NCI-H510A treated with DMSO at 0.1 percent for 48 hours (cell line): ENCODE measurements around the gene CNTN2.
A peak's percentile ranks its signal among the peaks of the same experiment; 100 is the strongest.

Experiments used
- DNase-seq: peaks from one replicate; lab custom pipeline; 2025; lab: John Stamatoyannopoulos, UW

Gene CNTN2

GRCh38 chr1:205042911-205043806 lies at the start of gene CNTN2:
TSS of gene CNTN2 (plus strand) at chr1:205043212. CDS start at chr1:205053186, 9,974 bp downstream.
- no peak for DNase-seq

- peak; percentile 6 for DNase-seq
Measured at GRCh38 chr1:204994086-204994862, 48.7 kb upstream of the CNTN2 start.

DNA sequence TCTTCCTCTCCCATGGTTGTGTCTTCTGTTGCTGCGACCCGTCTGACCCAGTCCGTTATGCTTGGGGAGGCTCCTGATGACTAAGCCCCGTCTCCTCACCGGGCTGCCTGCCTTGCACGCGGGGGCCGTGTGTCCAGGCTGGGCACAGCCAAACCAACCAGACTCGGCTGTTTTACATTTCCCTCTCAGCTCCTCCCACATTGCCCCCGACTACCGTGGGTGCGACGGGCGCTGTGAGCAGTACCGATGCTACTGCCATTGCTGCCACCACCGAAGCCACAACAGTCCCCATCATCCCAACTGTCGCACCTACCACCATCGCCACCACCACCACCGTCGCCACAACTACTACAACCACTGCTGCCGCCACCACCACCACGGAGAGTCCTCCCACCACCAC lies 46.0 kb upstream of the CNTN2 start:
- DNase-seq = no peak

DNA sequence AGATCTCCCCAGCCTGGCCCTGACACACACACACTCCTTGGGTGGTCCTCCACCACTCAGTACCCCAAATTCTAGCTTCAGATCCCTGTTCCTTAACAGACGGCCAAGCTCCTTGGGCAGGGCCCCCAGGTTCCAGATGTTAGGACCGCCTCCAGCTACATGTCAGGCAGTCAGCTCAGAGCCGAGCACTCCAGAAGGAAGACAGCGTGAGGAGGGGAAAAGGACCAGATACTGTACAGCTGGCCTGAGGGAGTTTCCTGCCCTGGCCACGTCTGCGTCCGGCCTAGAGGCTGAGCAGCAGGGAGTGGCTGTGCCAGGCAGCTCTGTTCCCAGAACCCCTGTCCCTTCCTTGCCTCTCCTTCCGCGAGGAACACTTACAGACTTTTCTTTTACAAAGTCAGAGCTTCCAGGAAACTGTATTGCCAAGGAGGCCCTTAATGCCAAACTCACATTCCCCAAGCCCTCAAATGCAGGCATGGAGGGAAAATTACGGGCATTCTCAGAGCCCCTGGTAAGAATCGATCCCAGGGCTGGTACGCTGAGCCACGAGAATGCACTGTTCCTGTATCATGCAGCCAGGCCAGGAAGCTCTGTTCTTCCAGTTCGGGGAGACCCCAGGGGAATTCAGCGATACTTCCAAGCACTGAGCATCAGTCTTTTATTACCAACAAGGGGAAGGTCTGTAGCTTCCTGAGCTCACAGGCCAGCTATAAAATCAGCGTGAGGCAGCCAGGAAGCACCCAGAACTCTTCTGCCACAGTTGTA lies 45.2 kb upstream of the CNTN2 start:
- DNase-seq = no peak

DNA sequence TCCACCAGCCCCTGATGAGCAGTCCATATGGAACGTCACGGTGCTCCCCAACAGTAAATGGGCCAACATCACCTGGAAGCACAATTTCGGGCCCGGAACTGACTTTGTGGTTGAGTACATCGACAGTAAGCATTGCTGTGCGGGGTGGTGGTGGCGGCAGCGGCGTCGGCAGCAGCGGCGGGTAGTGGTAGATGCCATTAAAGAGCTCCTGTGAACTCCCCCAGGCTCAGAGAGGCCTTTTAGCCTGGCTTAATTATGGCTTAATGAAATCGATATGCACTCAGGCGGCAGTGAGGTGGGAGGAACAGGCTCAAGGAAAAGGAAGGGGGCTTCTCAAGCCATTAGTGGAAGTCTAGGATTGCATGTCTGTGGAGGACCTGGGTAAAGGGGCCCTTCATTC lies 41.9 kb upstream of the CNTN2 start:
- no peak for DNase-seq

- DNase-seq = no peak
Measured at GRCh38 chr1:205002705-205003104, 40.3 kb upstream of the CNTN2 start.

- DNase-seq = no peak
Measured at GRCh38 chr1:205003358-205004131, 39.5 kb upstream of the CNTN2 start.

DNA sequence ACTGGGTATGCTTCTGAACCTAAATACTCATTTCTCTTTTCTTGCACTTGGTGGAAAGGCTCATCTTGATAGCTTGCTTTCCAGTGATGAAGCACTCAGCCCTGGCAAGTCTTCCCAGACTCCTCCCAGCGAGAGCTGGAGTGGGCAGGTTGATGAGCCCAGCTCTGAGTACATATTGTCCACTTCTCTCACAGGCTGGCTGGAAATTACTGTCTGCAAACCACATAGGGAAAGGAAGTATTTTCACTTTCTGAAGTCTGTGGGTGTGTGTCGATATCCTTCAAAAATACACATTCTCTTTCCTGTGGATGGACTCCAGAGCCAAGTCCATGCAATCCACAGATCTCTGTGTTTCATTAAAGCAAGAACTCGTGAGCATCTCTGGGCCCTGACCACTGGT lies 38.7 kb upstream of the CNTN2 start:
- DNase-seq = no peak

GRCh38 chr1:205008896-205009295 lies 34.1 kb upstream of the CNTN2 start:
- DNase-seq = no peak

GRCh38 chr1:205009670-205010069 lies 33.3 kb upstream of the CNTN2 start:
- peak; percentile 31 for DNase-seq

DNA sequence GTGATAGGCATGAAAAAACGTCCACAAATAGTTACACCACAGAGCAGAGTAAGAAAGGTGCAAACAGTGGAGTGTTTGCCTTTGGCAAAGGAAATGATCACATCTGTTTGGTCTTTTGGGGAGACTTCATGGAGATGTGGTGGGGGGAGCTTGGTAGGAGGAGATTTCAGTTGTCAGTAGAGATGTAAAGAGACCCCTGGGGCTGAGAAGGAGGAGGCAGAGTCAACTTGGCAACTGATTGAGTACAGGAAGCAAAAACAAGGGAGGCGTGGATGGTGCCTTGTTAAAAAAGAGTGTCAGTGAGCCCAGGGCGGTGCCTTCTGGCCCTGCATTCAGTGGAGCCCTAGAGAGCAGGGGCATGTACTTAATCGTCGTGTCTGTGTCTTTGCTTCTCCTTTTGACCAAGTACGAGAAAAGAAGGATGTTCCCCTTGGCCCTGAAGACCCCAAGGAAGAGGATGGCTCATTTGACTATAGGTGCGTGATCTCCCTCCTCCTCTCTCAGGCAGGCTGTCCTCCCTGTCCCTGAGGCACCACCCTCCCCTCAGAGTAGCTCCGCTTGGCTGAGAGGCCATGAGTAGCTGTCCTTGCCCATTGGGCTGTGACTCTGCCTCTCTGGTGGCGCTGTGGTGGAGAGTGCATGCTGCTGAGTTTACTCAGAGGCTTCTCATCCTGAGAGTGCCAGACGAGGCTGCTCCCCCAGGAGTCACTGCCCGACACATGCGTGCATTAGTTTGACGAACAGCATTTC lies 30.4 kb upstream of the CNTN2 start:
- peak; percentile 58 for DNase-seq

DNA sequence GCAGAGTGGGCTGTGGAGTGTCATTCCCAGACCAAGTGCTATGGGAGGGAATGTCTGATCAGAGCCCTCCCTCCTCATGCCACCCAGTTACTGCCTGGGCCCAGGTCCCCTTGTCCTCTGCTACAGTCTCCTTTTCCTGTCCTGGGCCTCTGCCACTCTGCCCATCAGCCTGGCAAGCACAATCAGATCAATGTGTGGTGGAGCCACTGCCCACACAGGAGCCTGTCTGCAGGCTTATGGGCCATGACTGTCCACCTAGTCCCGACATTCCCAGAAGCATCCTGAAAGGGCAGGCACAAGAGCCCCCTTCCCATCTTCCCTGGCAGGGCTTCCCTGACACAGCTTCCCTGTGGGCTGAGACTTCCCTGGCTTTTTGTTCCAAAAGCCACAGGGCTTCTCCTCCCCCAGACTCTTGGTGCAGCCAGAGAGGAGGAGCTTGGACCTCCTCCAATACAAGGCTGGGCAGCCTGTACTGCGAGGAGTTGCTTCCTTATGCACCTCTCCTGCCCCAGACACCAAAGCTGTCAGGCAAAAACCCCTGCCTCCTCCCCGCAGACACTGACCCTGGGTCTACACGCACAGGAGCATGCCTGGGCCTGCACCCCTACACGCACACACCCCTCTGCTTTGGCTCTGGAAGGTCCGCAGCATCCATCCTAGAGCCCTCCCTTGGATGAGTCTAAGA lies 29.2 kb upstream of the CNTN2 start:
- peak; percentile 35 for DNase-seq

- no peak for DNase-seq
Measured at GRCh38 chr1:205014783-205015182, 28.2 kb upstream of the CNTN2 start.

- no peak for DNase-seq
Measured at GRCh38 chr1:205015241-205015640, 27.8 kb upstream of the CNTN2 start.

DNA sequence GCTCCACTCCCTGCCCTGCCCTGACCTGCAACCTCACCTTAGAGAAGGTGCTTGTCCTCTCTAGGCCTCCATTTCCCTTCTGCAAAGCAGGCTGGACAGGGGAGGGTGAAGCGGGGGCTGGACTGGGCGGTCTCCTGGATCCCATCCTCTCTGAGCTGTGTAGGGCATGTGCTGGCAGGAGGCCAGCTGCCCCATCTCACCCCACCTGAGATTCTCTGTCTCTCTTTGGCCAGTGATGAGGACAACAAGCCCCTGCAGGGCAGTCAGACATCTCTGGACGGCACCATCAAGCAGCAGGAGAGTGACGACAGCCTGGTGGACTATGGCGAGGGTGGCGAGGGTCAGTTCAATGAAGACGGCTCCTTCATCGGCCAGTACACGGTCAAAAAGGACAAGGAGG lies 26.9 kb upstream of the CNTN2 start:
- no peak for DNase-seq

DNA sequence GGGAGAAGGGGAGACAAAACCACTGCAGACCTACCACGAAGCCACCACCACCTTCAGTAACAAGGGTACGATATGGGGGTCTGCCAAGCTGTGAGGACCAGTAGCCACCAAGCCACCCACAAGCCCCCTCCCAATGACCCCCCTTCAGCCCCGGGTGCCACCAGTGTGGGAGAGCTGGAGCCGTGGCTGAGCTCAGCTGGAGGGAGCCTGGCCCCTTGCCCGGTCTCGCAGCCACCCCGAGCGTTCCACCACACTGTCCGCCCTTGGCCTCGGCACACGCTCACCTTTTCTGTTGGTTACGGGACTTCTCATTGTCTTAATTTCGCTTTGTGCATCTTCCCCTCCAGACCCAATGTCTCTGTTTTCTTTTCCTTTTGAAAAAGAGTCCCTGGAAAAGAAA lies 26.4 kb upstream of the CNTN2 start:
- DNase-seq = no peak

DNA sequence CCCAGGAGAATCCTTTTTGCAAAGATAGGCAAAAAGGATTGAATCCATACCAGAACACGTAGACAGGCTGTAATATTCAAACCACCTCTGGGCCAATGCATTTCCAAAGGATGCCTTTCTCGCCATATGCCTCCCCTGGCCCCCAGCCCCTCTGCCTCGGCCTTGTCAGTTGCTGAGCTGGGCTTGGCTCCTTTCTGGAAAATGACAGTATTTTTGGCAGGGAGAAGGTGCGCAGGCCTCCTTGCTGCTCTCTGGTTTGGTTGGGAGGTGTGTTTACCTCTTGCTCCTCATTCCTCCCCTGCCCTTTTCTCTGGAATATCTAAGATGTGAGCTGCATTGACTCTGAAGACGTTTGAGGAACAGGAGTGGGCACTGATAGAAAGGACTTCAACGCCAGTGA lies 26.0 kb upstream of the CNTN2 start:
- DNase-seq = no peak

GRCh38 chr1:205017766-205018165 lies 25.2 kb upstream of the CNTN2 start:
- DNase-seq = no peak

DNA sequence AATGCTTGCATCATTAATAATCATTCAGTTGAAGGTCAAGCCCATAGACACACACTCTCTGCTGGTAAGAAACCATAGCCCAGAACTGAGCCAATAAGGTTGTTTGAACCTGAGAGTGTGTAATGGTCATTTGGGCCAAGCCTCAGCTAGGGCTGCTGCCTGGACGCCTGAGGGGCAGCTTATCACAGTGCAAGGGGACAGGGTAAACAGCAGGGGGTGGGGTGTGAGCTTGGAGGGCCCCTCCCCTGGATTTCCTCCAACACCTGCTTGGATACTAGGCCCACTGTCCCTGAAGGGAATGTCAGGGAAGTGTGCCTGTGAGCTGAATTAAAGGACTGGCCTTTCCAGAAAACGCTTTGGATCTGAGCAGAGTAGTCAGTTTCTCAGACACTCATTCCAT lies 24.6 kb upstream of the CNTN2 start:
- no peak for DNase-seq

DNA sequence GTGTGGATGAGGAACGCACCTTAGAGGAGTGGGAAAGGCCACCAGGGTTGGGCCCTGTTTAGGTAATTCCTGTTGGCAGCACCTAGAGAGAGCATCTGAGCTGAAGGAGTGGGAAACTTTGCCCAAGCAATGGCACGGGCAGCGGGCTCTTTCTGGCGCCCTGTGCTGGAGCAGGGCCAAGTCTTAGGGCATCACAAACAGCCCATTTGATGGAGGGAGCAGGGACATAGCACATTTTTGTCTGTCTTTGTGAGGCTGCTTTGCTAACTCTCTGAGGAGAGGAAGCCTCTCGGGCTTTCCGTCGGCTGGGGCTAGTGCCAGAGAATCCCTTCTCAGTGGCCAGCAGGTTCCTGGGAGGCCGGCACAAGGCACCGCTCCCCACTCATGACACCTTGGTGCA lies 22.5 kb upstream of the CNTN2 start:
- no peak for DNase-seq
